ENCODE data around the gene PPIA. TPM values are rescaled to one million over a fixed set of nuclear protein-coding genes. Genes with fewer than 3 reads are reported as not detected.

The PPIA gene
- total RNA-seq (2014; rRNA removed; shearing (Covaris generic)) = 3,731 and 4,122 TPM in 2 replicates

DNA sequence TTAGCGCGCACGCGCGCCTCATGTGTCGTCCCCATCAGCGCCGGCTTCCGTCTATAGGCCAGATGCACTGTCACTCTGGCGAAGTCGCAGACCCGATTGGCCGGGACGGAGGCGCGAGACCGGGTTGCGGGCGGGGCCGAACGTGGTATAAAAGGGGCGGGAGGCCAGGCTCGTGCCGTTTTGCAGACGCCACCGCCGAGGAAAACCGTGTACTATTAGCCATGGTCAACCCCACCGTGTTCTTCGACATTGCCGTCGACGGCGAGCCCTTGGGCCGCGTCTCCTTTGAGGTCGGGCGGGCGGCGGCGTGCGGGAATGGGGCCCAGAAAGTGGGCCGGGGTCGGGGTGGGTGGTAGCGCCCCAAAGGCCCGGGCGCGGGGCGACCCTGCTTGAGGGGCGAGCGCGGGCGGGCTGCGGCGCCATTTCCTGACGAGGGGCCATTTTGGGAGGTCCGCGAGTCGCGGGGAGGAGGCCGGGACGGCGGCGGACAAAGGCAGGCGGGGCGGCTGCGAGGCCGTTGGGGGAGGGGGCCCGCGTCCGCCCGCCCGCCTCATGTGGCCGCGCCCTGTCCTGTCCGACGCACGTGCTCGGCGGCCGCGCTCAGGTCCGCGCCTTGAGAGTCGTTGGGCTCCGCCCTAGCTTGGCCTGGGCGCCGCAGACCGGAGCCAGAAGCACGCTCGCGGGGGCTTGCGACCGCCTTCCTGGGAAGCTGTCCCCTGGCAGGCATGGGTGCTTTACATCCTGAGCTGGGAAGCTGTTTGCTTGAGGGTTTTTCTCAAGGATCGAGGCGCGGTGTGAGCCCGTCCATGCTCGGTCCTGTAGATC, at the start of gene PPIA:
Gene PPIA, plus strand, starts transcription at position 178 of the 825 bp plus-strand sequence. Its CDS starts 44 bp downstream, at position 222.
- Histone ChIP-seq H3K36me3 (replicated peaks; ENCODE audit: control insufficient read depth, insufficient read depth, low read length) (peaks cover 30% of the 10 kb centered on the region), H3K4me3 (ENCODE audit: insufficient read depth, low read depth, low read length) (peak within 1 kb of the TSS; percentile 97), H3K27me3 (ENCODE audit: control insufficient read depth, insufficient read depth, low read length) (no peaks in the 10 kb centered on the region)
- peak; percentile 100 for DNase-seq

DNA sequence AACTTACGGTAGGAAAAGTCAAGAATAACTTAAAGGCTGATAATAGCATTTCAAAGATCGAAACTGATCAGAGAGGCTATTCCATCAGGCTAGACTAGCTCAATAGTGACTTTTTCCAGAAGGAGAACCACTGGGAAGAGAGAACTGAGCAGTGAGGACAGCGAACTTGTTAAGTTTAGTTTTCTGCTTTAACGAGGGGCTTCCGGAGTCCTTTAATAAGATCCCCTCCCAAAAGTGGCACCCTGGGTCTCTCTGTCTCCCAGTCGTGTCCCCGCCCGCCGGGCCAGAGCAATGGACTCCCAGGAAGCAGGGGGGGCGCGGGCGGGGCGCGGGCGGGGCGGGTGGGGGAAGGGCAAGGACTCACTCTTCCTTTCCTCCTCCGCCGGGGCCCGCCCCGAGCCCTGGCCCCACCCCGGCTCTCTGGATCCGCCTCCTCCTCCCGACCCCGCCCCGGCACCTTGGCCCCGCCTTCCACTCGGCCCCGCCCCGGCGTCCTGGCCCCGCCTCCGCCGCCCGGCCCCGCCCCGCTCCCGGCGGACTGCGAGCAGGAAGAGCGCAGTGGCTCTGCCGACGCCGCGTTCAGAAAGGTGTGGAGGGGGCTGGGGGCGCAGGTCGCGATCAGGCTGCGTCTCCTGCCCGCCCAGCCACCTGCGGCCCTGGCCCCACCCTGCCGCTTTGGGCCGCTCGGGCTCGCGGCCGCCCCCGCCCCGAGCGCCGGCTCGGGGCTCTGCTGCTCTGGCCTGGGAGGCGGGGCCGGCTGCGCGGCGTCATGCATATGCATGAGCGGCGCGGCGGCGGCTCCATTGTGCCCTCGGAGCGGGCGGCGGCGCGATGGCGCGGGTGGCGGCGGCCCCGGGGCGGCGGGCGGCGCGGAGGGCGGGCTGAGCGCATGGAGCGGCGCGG, 48.2 kb upstream of the PPIA start, which contains the start of gene ZMIZ2:
Gene ZMIZ2, plus strand, starts transcription at position 803 of the 903 bp plus-strand sequence. CDS start 7,403 bp downstream, outside the sequence.
- peak within 1 kb of the TSS; percentile 90 for H3K4me3 ChIP-seq (ENCODE audit: insufficient read depth, low read depth, low read length)
- DNase-seq = peak; percentile 100
- H3K27me3 ChIP-seq (ENCODE audit: control insufficient read depth, insufficient read depth, low read length) = no peaks in the 10 kb centered on the region
- peaks cover 7% of the 10 kb centered on the region for H3K36me3 ChIP-seq (replicated peaks; ENCODE audit: control insufficient read depth, insufficient read depth, low read length)

DNA sequence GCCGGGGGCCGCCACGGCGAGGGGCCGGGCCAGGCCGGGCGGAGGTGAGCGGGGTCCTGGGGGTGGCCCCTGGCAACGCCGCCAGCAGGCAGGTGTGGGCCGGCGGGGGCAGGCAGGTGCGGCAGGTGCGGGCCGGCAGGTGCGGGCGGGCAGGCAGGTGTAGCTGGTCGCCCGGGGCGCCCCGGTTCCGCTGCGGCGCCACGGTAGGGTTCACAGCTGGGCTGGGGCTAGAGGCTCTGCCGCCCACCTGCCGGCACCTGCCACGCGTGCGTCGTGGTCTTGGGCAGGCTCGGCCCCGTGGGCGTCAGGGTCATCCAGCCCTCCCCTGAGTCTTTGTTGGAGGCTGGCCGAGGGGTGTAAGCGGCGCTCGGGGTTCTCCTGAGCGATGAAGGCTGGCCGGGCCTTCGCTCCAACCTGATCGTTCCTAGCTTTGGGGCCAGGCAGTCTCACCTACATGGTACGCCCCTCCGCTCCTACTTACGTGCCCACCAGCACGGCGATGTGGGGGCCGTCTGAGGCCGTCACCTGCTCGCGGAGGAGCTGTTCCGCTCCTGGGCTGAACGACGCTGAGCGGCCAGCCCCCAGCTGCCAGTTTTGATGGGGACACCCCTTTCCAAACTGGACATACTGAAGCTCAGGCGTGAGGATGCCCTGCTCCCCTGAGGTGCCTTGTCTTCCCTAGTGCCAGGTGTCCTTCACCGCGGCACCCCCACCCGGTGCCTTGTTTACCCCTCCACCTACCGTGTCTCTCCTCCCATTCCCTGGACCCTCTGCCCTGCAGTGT, 47.3 kb upstream of the PPIA start:
- Histone ChIP-seq H3K36me3 (replicated peaks; ENCODE audit: control insufficient read depth, insufficient read depth, low read length) (peaks cover 7% of the 10 kb centered on the region), H3K4me3 (ENCODE audit: insufficient read depth, low read depth, low read length) (peak overlapping the region; percentile 90), H3K27me3 (ENCODE audit: control insufficient read depth, insufficient read depth, low read length) (no peaks in the 10 kb centered on the region)
- no peak for DNase-seq

DNA sequence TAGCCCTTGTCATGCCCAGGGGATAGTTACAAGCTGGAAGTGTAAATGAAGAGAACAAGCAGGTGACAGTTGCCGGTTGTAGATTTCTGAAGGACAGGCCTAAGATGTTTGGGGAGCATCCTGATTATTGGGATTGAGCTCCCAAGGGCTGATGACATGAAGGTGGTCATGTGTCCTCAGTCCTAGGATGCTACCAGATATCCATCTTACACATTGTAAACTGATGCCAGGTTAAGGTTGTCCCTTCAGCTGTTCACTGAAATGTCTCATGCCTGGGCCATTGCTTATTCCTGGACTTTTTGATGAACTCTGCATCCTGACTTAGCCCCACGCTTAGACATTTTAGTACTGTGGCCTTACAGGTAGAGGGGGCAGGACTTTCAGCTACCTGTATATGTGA, 46.5 kb upstream of the PPIA start:
- Histone ChIP-seq H3K27me3 (ENCODE audit: control insufficient read depth, insufficient read depth, low read length) (no peaks in the 10 kb centered on the region), H3K36me3 (replicated peaks; ENCODE audit: control insufficient read depth, insufficient read depth, low read length) (peaks cover 7% of the 10 kb centered on the region), H3K4me3 (ENCODE audit: insufficient read depth, low read depth, low read length) (no peak overlapping the region)
- DNase-seq = no peak

DNA sequence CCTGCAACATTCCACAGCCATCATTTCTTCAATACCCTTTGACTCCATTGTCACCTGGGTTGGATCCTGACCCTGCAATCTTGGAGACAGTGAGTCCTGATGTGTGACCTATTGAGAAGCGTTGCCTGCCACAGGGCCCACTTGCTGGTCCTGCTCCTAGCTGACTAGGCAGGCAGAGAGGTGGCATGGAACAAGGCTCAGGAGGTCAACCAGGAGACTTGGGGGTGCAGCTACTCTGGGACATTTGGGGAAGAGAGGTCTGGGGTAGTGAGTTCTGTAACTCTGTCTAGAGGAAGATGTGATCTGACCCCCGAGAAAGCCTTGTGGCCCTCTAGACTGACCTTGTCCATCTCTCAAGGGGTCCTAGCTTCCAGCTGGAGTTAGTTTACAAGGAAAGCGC, 46.1 kb upstream of the PPIA start:
- H3K4me3 ChIP-seq (ENCODE audit: insufficient read depth, low read depth, low read length) = no peak overlapping the region
- DNase-seq = no peak
- H3K36me3 ChIP-seq (replicated peaks; ENCODE audit: control insufficient read depth, insufficient read depth, low read length) = peaks cover 7% of the 10 kb centered on the region
- no peaks in the 10 kb centered on the region for H3K27me3 ChIP-seq (ENCODE audit: control insufficient read depth, insufficient read depth, low read length)

DNA sequence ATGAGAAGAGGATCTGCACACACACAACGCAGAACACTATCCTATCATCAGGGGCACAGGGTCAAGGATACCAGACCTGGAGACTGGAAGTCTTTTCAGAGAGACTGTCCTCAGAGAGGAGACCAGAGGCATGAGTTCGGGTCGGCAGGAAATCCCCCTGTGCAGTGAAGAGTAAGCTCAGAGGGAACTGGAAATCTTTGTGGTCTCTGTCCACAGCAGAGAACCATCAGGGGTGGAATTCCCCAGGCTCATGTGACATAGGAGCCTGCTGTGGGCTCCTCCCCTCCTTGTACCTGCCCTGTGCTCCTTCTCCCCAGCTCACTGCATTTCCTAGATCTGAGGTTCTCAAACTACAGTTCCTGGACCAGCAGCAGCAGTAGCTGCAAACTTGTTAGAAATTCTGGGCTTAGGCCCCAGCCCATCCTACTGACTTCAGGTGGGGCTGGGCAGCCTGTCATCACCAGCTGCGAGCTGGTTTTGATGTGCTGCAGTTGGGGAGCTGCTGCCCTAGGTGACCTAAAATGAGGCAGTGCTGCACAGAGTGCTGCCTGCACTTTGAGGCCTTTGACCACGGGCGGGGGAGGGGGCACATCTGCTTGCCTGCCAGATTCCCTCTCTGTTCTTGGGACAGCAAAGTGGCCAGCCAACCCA, 45.4 kb upstream of the PPIA start:
- no peaks in the 10 kb centered on the region for H3K27me3 ChIP-seq (ENCODE audit: control insufficient read depth, insufficient read depth, low read length)
- H3K36me3 ChIP-seq (replicated peaks; ENCODE audit: control insufficient read depth, insufficient read depth, low read length) = peaks cover 7% of the 10 kb centered on the region
- DNase-seq = peak; percentile 61
- no peak overlapping the region for H3K4me3 ChIP-seq (ENCODE audit: insufficient read depth, low read depth, low read length)

DNA sequence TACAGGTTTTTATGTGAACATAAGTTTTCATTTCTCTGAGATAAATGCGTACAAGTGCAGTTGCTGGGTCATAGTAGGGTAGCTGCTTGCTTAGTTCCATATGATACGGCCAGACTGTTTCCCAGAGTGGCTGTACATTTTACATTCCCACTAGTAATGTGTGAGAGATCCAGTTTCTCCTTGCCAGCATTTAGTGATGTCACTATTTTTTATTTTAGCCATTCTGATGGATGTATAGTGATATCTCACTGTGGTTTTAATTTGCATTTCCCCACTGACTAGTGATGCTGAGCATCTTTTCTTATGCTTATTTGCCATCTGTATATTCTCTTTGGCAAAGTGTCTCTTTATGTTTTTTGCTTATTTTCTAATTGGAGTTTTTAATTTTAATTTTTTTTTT, 43.7 kb upstream of the PPIA start:
- Histone ChIP-seq H3K36me3 (replicated peaks; ENCODE audit: control insufficient read depth, insufficient read depth, low read length) (peaks cover 16% of the 10 kb centered on the region), H3K27me3 (ENCODE audit: control insufficient read depth, insufficient read depth, low read length) (no peaks in the 10 kb centered on the region), H3K4me3 (ENCODE audit: insufficient read depth, low read depth, low read length) (no peak overlapping the region)
- DNase-seq = no peak

DNA sequence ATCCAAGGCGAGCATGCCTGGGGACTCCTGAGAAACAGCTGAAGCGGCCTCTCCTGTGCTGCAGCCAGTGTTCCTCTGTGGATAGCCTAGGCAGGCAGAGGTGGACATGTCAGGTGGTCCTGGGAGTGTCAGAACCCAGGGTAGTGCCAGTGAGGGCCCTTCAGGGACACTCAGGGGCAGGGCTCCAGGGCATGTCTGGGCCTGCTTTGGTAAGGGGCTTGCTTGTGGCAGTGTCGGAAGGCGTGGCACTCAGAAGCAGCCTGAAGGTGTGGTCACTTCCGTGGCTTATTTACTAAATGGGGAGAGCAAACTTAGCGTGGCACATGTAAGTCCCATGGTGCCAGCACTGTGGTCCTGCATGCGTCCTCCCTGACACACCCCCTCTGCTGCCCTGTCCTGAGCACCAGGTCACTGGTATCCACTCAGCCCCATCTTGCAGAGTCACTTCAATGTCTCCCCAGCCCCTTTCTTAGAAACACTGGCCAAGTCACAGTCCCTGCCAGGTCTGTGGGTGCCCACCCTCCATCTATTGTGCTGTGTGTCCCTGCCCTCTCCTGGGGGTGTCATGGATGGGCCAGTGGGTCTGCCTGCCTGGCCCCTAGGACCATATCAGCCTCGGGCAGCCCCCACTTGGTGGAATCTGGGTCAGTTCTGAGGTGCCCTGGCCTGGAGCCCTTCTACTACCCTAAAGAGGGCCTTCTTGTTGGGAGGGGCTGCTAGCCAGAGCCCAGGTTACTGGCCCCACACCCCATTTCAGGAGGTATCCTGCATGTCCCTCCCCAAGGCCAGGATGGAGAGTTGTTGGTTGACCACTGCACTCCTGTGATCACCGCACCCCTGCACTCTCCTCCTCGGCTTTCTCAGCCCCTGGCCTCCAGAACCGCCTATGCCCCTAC, 41.4 kb upstream of the PPIA start:
- H3K27me3 ChIP-seq (ENCODE audit: control insufficient read depth, insufficient read depth, low read length) = no peaks in the 10 kb centered on the region
- H3K36me3 ChIP-seq (replicated peaks; ENCODE audit: control insufficient read depth, insufficient read depth, low read length) = peaks cover 17% of the 10 kb centered on the region
- peak; percentile 33 for DNase-seq
- no peak overlapping the region for H3K4me3 ChIP-seq (ENCODE audit: insufficient read depth, low read depth, low read length)

DNA sequence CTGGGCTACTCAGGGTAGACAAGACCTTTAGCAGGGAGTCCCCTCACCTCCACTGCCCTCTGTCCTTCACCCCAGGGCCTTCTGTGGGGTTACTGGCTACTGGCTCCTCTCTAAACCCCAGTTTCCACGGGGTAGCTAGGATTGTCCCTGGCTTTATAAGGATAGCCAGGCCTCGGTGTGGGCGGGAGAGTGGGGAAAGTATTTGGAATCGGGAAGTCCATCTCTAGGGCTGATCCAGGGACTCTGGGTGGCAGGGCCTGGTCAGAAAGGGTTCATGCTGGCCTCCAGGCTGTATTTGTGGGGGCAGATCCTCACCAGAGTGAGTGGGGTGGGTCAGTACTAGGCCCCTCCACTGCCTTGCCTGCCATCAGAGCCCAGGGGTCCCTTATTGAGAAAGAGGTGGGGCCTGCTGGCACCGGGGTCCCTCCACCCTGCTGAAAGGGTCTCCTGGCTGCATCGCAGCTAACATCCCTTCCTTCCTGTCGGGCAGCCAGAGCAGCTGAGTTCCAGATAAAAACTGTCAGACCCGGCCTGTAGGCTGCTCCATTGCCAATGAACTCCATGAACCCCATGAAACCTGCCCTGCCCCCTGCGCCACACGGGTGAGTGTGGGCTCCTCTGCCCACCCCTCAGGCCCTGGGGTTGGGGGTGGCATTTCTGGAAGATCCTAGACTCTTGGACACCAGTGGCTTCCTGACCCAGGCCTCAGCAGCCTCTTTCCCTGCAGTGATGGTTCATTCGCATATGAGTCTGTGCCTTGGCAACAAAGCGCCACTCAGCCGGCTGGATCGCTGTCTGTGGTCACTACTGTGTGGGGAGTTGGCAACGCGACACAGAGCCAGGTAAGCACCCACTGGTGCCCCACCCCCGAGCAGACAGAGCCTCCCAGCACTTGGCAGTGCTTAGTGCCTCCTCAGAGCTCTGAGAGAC, 40.5 kb upstream of the PPIA start:
- peaks cover 19% of the 10 kb centered on the region for H3K36me3 ChIP-seq (replicated peaks; ENCODE audit: control insufficient read depth, insufficient read depth, low read length)
- no peaks in the 10 kb centered on the region for H3K27me3 ChIP-seq (ENCODE audit: control insufficient read depth, insufficient read depth, low read length)
- no peak overlapping the region for H3K4me3 ChIP-seq (ENCODE audit: insufficient read depth, low read depth, low read length)

DNA sequence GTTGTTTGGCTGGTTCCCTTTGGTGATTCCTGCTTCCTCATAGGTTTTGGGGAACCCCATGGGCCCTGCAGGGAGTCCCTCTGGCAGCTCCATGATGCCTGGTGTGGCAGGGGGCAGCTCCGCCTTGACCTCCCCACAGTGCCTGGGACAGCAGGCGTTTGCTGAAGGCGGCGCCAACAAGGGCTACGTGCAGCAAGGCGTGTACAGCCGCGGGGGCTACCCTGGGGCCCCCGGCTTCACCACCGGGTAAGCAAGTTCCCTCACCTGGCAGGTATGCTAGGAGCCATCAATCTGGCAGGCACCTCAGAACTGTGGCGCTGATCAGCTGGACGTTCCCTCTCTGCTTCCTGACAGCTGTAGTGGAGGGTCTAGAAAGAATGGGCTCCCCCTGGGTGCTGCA, 39.6 kb upstream of the PPIA start:
- Histone ChIP-seq H3K36me3 (replicated peaks; ENCODE audit: control insufficient read depth, insufficient read depth, low read length) (peaks cover 20% of the 10 kb centered on the region), H3K4me3 (ENCODE audit: insufficient read depth, low read depth, low read length) (no peak overlapping the region), H3K27me3 (ENCODE audit: control insufficient read depth, insufficient read depth, low read length) (no peaks in the 10 kb centered on the region)
- no peak for DNase-seq

More for the DNA sequence above, 40.5 kb upstream of the PPIA start:
- DNase-seq = peak; percentile 46

DNA sequence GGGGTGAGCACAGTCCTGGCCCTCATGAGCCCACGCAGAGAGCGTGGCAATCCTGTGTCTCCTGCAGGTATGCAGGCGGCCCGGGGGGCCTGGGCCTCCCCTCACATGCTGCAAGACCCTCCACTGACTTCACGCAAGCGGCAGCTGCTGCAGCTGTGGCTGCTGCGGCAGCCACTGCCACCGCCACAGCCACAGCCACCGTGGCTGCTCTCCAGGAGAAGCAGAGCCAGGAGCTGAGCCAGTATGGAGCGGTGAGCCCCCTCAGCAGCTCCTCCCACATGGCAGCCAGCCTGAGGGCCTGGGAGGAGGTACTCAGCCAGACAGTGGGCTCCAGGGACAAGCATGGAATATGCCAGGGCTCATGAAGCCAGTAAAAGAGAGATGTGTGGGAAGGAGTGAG, 39.2 kb upstream of the PPIA start:
- peaks cover 22% of the 10 kb centered on the region for H3K36me3 ChIP-seq (replicated peaks; ENCODE audit: control insufficient read depth, insufficient read depth, low read length)

DNA sequence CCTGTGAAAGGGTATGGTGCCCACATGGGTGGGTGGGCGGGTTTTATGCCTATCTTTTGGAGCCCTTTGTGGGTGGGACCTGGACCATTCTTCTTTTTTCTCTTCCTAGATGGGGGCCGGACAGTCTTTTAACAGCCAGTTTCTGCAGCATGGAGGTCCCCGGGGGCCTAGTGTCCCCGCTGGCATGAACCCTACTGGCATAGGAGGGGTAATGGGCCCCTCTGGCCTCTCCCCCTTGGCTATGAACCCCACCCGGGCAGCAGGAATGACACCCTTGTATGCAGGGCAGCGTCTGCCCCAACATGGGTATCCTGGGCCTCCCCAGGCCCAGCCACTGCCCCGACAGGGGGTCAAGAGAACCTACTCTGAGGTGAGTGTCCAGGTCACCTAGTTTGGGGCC, 38.7 kb upstream of the PPIA start:
- peak; percentile 33 for DNase-seq
- Histone ChIP-seq H3K4me3 (ENCODE audit: insufficient read depth, low read depth, low read length) (no peak overlapping the region), H3K27me3 (ENCODE audit: control insufficient read depth, insufficient read depth, low read length) (no peaks in the 10 kb centered on the region), H3K36me3 (replicated peaks; ENCODE audit: control insufficient read depth, insufficient read depth, low read length) (peaks cover 23% of the 10 kb centered on the region)

More for the DNA sequence above, 39.2 kb upstream of the PPIA start:
- DNase-seq = peak; percentile 46
- no peaks in the 10 kb centered on the region for H3K27me3 ChIP-seq (ENCODE audit: control insufficient read depth, insufficient read depth, low read length)
- no peak overlapping the region for H3K4me3 ChIP-seq (ENCODE audit: insufficient read depth, low read depth, low read length)
